Measurements from ENCODE around the gene MUC7.
A peak's percentile ranks its signal among the peaks of the same experiment; 100 is the strongest.
"Not testable (repeated sequence)": the region's sequence is repeated elsewhere in the genome, so short reads cannot be mapped to it uniquely, and the experiment has no call there.

MUC7 gene

DNA sequence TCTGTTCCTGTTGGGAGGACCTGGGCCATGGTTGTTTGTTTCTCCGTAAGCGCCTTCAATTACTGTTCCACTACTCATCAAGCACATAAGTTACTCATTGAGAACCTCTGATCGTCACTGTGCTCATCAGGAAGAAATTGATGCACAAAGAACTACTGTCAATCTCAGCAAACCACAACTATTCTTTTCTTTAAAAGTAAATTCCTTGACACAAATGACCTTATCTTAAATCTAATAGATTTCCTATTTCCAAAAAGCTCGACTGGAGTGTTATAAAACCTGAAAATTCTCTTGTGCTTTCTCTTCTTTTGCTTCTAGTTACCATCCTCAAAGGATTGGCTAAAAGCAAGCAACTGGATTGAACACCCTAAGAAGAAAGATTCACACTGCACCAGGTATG is at the start of gene MUC7:
MUC7 (plus strand) TSS at position 301 of the 400 bp plus-strand sequence. CDS start 1,825 bp downstream, outside the sequence.
- no peak for DNase-seq

DNA sequence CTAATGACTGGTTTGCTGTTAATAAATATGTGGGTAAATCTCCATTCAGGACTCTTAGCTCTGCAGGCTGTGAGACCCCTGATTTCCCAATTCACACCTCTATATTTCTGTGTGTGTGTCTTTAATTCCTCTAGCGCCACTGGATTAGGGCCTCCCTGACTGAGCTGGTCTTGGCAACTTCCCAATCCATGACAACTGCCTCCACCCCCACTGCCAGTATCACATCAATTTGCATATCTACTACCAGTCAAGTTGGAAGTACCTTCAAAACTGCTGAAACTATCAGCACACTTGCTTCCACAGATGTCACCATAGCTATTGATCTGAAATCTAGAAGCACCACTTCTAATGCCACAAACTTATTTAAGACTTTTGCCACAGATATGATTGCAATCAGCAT is 46.7 kb upstream of the MUC7 start:
- no peak for DNase-seq

DNA sequence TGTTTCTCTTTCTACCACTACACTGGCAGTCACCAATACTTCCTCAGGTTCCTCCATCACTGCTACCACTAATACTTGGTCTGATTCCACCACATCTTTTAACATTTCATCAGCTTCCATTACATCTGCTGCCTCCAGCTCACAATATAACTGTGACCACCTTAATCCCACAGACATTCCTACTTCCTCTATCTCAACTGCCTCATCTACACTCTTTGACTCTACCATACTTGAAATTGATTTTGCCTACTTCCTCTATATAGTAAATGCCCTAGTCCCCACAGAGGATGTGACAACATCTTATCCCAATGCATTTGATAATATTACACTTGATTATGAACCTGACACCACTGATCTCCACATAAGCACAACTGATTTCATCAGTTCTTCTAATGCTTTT is 45.2 kb upstream of the MUC7 start:
- no peak for DNase-seq

DNA sequence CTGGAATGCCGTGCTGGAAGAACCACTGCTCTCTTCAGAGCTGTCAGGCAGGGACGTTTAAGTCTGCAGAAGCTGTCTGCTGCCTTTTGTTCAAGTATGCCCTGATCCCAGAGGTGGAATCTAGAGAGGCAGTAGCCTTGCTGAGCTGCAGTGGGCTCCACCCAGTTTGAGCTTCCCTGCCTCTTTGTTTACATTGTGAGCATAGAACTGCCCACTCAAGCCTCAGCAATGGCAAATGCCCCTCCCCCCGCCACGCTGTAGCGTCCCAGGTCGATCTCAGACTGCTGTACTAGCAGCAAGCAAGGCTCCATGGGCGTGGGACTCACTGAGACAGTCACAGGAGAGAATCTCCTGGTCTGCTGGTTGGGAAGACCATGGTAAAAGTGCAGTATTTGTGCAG is 34.8 kb upstream of the MUC7 start:
- DNase-seq, result no peak

DNA sequence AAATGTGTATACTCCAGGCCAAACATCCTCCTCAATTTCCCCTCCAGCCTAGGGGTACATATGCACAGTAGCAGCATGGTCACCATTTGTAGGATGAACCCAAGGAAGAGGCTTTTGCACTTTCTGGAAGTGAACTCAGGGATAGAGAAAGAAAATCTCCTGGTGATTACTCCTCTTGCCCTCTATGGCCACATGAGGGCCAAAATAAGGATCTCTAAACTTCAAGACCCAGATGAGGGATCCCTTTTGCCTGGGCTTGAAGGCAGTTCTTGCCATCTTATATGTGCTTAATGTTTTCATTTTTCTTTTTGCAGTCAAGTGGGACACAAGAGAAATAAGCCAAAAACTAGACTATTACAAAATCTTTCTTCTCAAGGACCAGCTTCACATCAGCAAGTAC is 29.5 kb upstream of the MUC7 start:
- DNase-seq, result no peak

DNA sequence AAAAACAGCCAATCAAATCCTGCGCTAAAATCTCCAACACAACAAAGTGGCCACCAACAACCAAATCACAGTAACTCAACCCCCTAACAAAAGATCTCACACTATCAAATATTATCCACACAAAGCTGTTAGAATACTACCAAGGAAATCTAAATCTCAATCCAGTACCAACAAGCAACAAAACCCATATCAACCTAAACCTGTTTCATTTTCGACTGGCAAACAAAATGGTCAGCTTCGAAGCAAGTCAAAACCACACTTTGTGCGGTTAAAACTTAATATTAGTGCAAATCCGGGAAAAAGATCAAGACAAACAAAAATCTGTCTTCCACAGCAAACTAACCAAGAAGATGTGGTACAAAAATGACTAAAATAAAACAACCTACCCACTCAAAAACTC is 28.7 kb upstream of the MUC7 start:
- no peak for DNase-seq

DNA sequence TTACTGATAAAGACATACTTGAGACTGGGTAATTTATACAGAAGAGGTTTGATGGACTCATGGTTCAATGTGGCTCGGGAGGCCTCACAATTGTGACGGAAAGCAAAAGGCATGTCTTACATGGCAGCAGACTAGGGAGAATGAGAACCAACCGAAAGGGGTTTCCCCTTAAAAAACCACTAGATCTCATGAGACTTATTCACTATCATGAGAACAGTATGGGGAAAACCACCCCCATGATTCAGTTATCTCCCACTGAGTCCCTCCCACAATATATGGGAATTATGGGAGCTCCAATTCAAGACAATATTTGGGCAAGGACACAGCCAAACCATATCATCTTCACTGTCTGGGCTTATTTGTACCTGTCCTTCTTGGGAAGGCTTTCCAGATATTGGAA is 22.8 kb upstream of the MUC7 start:
- no peak for DNase-seq

DNA sequence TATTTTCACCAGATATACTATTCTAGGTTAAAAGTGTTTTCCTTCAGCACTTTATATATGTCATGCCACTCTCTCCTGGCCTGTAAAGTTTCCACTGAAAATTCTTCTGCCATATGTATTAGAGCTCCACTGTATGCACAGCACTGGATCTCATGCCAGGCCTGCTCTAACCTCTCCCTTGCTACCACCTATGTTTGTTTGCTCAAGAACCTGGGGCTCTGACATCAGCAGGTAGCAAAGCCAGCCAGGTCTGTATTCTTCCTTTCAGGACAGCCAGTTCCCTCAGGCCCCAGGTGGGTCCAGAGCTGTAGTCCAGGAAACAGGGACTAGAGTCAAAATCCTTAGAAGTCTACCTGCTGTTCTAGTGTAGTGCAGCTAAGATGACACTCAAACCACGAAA is 19.1 kb upstream of the MUC7 start:
- no peak for DNase-seq

DNA sequence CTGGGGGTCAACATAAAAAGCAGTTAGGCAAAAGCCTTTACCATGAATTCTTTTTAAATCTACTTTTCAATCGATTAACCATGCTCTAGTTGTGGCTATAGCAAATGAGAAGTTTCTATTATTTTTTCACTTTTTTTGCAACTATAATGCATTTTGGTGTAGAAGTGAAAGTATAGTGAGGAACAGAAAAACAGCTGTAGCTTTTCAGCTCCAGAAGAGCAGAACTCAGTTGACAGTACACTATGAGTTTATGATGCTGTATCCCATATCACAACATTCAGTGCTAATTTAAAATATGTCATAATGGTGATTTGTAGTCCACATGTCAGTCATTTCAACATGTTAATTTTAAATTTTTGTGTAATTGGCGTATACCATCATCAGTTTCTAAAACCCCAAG is 8.7 kb upstream of the MUC7 start:
- no peak for DNase-seq

DNA sequence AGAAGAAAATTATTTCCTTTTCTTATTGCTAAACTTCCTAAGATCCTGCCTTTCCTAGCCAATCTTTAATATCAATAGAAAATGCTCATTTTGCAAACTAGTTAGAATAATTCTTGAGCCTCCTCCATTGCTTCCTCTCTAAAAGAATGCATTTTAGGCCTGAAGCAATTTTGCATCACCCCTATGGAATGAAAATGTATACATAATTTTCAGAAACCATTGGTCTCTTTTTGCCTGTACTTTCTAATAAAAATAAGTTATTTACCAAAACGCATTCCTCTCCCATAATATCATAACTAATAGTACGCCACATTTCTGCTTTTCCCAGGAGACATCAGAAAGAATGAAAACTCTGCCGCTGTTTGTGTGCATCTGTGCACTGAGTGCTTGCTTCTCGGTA is 1.7 kb downstream of the MUC7 start:
- no peak for DNase-seq

DNA sequence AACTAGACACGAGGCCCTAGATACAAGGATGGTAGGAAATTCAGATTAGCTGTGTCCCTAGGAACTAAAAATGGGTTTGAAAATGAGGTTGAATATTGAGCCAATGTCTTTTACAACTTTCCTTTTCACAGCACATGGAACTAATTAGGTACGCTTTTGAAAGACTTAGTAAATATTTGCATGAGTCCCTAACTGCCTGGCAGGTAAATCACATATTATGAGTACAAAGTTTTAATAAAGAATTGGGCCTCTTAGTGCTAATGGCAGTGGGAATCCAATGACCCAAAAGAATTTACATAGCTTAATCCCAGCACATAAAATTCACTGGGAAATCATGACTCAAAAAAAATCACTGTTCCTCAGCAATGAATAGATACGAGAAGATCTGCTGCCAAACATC is 16.8 kb downstream of the MUC7 start:
- no peak for DNase-seq

DNA sequence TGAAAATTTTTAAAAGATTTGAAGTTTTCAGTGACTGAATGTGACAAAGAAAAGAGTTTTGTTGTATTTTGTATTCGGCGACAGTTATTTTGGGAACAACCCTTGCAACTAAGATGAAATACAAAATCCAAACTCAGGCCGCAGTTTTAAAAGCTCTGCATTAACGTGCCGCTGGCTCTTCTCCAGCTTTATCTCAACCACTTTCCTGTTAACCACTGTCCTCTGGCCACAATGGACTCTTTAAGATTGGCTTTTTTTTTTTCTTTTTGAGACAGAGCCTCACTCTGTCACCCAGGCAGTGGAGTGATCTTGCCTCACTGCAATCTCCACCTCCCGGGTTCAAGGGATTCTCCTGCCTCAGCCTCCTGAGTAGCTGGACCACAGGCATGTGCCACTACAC is 24.2 kb downstream of the MUC7 start:
- no peak for DNase-seq

DNA sequence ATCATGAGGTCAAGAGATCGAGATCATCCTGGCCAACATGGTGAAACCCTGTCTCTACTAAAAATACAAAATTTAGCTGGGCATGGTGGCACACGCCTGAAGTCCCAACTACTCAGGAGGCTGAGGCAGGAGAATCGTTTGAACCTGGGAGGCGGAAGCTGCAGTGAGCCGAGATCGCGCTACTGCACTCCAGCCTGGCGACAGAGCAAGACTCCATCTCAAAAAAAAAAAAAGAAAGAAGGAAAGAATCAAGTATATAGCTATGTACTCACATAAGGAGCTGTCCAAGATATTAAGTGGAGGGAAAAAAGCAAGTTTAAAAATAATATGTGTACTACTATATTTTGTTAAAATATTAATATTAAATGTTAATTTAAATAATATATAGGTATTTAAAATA is 29.8 kb downstream of the MUC7 start:
- not testable (repeated sequence) for DNase-seq

DNA sequence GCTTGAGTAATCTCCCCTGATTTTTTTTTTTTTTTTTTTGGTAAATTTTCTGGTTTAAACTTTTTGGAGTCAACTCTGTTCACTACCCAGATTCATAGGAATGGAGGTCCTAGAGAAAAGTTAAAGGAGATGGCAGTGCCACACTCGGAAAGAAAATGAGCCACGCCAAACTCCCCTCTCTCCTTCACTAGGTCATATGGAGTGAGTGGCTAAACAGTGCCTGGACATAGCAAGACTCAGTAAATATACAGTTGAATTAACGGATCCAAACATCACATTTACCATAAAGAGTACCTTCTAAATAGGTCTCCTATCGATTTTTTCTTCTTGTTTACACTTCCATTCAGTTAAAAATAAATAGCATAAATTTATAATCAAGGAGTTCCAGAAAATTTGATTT is 32.7 kb downstream of the MUC7 start:
- DNase-seq, result no peak

DNA sequence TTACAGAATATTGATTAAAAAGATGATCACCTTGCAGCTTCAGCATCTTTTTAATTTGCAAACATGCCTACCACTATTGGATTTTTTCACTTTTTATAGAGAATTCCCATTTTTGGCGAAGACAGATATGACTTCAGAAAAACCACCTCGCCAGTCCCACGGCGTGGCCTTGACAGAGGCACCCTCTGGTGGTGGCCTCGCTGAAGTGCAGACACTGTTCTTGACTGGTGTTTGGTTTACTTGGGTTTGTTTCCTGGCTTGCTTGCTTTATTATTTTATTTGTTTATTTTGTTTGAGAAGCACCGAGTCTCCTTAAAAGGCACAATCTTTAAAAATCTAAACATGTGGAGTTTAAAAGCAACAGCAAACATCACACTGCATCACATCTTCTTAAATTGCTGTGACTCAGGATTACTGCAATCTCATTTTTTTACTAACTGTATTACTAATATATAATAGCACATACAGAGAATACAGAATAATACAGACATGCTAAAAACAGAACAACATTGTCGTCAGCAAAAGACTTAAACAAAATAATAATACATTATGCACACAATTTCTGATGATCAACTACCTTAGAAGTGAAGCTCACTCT is 33.3 kb downstream of the MUC7 start:
- DNase-seq, result peak; percentile 9

DNA sequence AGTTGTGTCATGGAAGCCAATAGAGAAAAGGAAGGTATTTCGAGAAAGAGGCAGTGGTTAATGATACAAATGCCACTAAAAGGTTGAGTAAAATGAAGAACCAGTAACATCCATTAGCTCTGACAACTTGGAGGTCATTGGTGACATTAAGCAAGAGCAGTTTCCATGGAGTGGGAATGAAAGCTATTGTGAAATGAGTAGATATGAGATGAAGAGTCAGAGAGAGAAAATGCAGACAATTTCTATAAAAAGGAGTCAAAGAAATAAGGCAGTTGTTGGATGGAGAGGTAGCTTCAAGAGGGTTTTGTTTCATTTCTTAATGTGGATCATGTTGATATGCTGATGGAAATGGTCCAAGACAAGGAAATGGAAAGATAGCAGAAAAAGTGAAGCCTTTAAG is 36.8 kb downstream of the MUC7 start:
- no peak for DNase-seq

DNA sequence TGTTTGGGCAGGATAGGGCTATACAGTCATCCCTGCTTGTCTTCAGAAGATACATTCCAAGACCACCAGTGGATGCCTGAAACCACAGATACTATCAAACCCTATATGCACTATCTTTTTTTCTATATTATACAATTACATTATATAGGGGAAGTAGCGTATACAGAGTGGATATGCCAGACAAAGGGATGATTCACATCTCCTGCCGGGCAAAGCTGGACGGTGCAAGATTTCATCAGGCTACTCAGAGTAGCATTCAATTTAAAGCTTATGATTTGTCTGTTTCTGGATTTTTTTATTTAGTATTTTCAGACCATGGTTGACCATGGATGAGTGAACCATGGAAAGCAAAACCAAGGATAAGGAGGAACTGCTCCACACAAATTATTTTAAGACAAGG is 39.4 kb downstream of the MUC7 start:
- DNase-seq, result no peak

DNA sequence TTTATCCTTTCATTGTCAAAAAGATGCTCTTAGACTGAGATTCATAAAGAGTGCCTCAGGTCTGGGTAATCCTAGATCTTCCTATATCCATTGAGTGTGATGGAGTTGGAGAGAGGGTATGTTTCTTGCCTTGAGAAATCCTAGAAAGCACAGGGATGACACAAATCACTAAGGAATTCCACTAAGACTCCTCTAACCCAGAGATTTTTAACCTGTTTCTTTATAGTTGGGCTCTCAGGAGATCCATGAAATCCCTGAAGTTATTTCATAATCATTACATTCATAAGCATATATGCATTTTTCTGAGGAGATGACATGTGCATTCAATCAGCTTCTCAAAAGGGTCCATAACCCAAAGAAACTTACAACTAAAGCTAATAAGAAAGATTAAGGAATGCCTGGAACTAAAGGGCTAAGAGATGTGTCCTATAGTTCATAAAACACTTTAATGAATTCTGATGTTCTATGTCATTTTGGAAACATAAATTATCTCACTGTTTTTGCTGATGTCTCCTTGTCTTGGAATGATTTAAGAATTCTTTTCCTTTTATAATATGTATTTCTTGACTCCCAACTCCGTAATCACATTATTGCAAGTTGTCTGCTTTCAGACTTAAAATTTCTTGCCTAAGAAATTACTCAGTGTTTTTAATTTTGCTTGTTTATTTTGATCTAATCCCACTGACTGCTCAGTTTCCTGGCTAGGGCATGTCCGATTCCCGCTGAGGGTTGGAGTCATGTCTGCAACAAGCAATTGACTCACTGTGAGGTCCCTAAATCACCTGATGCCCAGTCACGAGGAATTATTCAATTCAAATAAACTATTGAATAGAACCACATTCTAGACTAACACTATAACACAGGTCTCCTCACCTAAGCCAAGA is 43.6 kb downstream of the MUC7 start:
- DNase-seq, result no peak

DNA sequence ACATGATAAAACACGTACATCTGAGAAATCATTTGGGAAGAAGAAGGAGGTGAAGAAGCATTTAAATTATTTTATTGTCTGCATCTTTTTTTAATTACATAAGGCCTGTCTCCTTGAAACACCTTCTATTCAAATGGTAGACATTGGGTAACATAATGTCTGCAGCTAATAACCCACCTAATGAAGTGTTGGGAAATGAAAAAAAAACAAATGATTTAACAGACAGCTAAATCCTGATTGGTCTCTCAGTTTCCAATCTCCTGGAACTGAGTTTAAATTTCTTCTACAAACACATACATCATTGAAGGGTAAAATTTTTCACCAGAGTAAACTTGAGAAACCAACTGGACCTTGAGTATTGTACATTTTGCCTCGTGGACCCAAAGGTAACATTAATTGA is 46.3 kb downstream of the MUC7 start, which contains the start of gene AMTN:
AMTN (plus strand) TSS at position 301 of the 400 bp plus-strand sequence. CDS start 209 bp downstream, outside the sequence.
- no peak for DNase-seq

DNA sequence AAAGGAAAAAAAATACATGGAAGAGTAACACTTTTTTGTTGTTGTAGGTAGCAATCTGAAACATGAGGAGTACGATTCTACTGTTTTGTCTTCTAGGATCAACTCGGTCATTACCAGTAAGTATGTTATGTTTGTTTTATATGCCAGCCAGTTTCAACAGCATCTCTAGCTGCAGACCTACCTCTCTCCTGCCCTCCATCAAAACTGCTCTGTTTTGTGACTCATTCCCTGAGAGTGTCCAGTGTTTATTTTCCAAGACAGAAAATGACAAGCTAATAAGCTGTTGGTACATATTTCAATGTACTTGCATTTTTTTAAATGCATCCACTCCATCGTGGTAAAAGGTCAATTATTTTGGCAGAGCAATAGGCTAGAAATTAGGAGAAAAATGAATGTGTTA is 46.7 kb downstream of the MUC7 start:
- DNase-seq, result no peak

DNA sequence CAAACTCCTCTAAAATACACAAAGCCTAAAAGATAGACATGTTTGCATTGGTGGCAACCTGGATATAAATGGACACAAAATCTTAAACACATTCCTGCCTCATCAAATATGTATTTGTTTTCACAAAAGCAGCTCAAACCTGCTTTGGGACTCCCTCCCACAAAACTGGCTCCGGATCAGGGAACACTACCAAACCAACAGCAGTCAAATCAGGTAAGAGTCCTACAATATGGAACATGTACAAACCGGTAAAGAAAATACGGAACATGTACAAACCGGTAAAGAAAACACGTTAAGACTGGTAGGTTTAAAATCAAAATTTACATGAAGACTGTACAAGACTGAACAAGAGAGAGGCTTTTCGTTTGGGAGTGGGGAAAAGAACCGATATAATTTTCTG is 50.6 kb downstream of the MUC7 start:
- no peak for DNase-seq

DNA sequence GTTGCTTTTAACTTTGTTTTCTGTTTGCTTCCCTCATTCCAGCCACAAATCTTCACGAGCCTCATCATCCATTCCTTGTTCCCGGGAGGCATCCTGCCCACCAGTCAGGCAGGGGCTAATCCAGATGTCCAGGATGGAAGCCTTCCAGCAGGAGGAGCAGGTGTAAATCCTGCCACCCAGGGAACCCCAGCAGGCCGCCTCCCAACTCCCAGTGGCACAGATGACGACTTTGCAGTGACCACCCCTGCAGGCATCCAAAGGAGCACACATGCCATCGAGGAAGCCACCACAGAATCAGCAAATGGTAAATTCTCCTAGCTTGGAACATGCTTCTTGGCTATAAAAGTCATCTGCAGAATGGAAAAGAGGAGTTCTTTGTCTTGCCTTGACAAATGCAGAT is 59.0 kb downstream of the MUC7 start:
- no peak for DNase-seq

DNA sequence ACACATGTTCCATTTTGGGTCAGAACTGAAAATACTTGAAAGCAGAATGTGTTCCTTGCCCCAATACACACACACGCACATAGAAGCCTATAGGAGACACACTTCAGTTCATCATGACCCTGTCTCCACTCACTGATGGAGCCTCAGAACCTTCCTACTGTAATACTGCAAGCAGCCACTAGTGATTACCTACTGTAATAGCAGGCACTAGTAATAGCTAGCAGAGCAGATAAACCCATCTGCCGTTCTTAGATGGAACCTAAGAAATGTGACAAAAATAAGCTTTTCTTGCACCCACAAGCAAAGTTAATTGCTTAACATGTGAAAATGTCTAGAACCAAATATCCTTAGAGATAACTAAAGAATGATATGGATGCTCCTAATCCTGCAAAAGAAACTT is 60.0 kb downstream of the MUC7 start:
- no peak for DNase-seq
